A673 (cell line): ENCODE results near the gene HEATR1.

ENCODE experiments used
- CTCF ChIP-seq: fragments of 300-800, 200-600 bp; sonication (generic); conservative IDR thresholded peaks from 2 replicates; pipeline ENCODE4 v1.5.1; 2017; ENCODE audit warnings: low read depth, mild to moderate bottlenecking, antibody characterized with exemption, low read length, moderate library complexity, mixed read lengths
- EZH2 ChIP-seq: fragments of 200-600 bp; sonication (generic); IDR thresholded peaks from 2 replicates; pipeline ENCODE4 v1.6.1; 2017; ENCODE audit warnings: borderline replicate concordance, low read depth, mild to moderate bottlenecking, mixed read lengths, antibody characterized with exemption, low read length; ENCODE audit not compliant: poor library complexity, severe bottlenecking

GRCh38 chr1:236602171-236602570 lies 2.1 kb downstream of the HEATR1 start:
- TF ChIP-seq CTCF (no peak), EZH2 (no peak)
